Transverse colon (tissue), 4 donors: ENCODE results near the gene UGT1A5.

Experiments
- CTCF ChIP-seq, 5 experiments: fragments of 200-600 bp in 3 of 5; fragments of 450-650 bp in 2 of 5; sonication (generic) in 3 of 5; IDR thresholded peaks; 1 replicate in 2 of 5; 2 replicates in 3 of 5; pipeline ENCODE4 v1.5.1; 2016 to 2017; ENCODE audit warnings: antibody characterized with exemption in 5 of 5, inconsistent platforms in 3 of 5, mild to moderate bottlenecking in 2 of 5, moderate library complexity in 1 of 5
- EP300 ChIP-seq: sonication (generic); formaldehyde crosslinking; IDR thresholded peaks from one replicate; pipeline ENCODE4 v1.6.1; 2017; ENCODE audit warnings: antibody characterized with exemption, low read depth
- POLR2A ChIP-seq: fragments of 450-650 bp; IDR thresholded peaks from one replicate; pipeline ENCODE4 v1.6.1; 2016; ENCODE audit warnings: antibody characterized with exemption, mild to moderate bottlenecking, moderate library complexity
- POLR2AphosphoS5 ChIP-seq, 3 donors: sonication (generic); formaldehyde crosslinking; IDR thresholded peaks; one replicate each; pipeline ENCODE4 v1.6.1; 2016; ENCODE audit warnings: antibody characterized with exemption in 3 of 3

DNA sequence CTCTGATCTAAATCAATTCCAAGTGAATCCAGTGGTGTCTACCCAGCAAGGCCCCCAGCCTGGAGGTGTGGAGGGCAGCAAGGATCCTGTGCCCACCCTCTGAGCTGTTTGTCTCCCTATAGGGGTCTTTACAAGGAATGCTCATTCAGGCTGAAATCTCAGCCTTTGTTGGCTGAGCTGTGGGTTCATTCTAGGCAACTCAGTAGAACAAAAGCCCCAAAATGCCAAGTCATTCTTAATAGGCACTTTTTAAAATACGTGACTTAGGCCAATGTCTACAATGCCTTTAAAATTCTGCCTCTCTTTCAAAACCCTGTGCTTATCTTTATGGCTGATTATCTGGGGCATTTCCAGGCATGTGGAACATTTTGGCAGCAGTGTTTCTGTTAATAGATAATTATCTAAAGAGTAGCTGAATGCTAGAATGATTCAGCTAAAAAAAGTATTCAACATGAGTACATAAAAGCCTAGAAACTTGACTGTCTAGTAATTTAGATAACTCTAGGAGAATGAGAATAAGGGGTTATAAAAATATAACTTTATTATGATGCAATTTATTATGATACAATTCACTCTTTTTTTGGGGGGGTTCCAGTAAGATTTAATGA is 12.6 kb upstream of the UGT1A5 start:
- TF ChIP-seq EP300 (no peak), CTCF (IDR thresholded peaks at IDR 0.05) (no peak), POLR2A (no peak), POLR2AphosphoS5 (IDR thresholded peaks at IDR 0.05) (no peak)
